Bronchial epithelial cell (primary cell): ENCODE results near the gene AMHR2. TPM values are rescaled to one million over a fixed set of nuclear protein-coding genes. Genes with fewer than 3 reads are reported as not detected.

Experiments
- DNase-seq: peaks from one replicate; pipeline ENCODE4 v3.0.0-alpha.2; 2010; ENCODE audit warnings: low read depth
- FAIRE-seq: peaks from 2 replicates; lab custom pipeline; 2011; peaks lifted over from hg19 to GRCh38; lab: Jason Lieb, UNC
- H3K27me3 ChIP-seq: 2 replicates; pipeline ENCODE4 v1.5.1; 2011; ENCODE audit warnings: low read length; ENCODE audit not compliant: control insufficient read depth, insufficient read depth
- H3K36me3 ChIP-seq: 2 replicates; pipeline ENCODE4 v1.5.1; 2011; ENCODE audit warnings: low read length; ENCODE audit not compliant: control insufficient read depth, insufficient read depth
- H3K4me3 ChIP-seq: 2 replicates; pipeline ENCODE4 v1.5.1; 2011; ENCODE audit warnings: mild to moderate bottlenecking, low read depth, low read length, control low read depth
- CTCF ChIP-seq: IDR thresholded peaks from 2 replicates; pipeline ENCODE4 v1.5.1; 2011; ENCODE audit warnings: mild to moderate bottlenecking, moderate library complexity, low read length, control low read depth, inconsistent platforms; ENCODE audit not compliant: insufficient read depth, severe bottlenecking
- total RNA-seq: library from RNA; depleted of rRNA; stranded (reverse); fragments of >200 nt; gene quantifications from 2 replicates; pipeline ENCODE4 v1.2.1, GENCODE V29; 2014

The AMHR2 gene
- total RNA-seq, 1 donor from 2014 or later = not detected

GRCh38 chr12:53467880-53468279, 44.2 kb downstream of the AMHR2 start:
- Histone ChIP-seq H3K4me3 (no peak overlapping the region), H3K27me3 (no peaks in the 10 kb centered on the region), H3K36me3 (peaks cover 43% of the 10 kb centered on the region)
- no peak for FAIRE-seq
- TF ChIP-seq CTCF = no peak
- DNase-seq = no peak

- no peak for TF ChIP-seq CTCF
- no peak for FAIRE-seq
- peaks cover 40% of the 10 kb centered on the region for H3K36me3 ChIP-seq
- DNase-seq = no peak
- H3K4me3 ChIP-seq = no peak overlapping the region
- no peaks in the 10 kb centered on the region for H3K27me3 ChIP-seq
These were observed 44.6 kb downstream of the AMHR2 start for GRCh38 chr12:53468282-53468681.

GRCh38 chr12:53472056-53472582, 48.5 kb downstream of the AMHR2 start:
- Histone ChIP-seq H3K4me3 (no peak overlapping the region), H3K27me3 (no peaks in the 10 kb centered on the region), H3K36me3 (peaks cover 47% of the 10 kb centered on the region)
- DNase-seq = no peak
- FAIRE-seq = no peak
- no peak for TF ChIP-seq CTCF

- FAIRE-seq = no peak
These were observed 50.4 kb downstream of the AMHR2 start for GRCh38 chr12:53474077-53474476.

GRCh38 chr12:53474819-53475218, 51.2 kb downstream of the AMHR2 start:
- H3K36me3 ChIP-seq = peaks cover 40% of the 10 kb centered on the region
- no peak for DNase-seq

More at GRCh38 chr12:53474077-53474476, 50.4 kb downstream of the AMHR2 start:
- TF ChIP-seq CTCF = no peak
- Histone ChIP-seq H3K27me3 (no peaks in the 10 kb centered on the region), H3K4me3 (no peak overlapping the region), H3K36me3 (peaks cover 43% of the 10 kb centered on the region)
- no peak for DNase-seq

More at GRCh38 chr12:53474819-53475218, 51.2 kb downstream of the AMHR2 start:
- Histone ChIP-seq H3K4me3 (no peak overlapping the region), H3K27me3 (no peaks in the 10 kb centered on the region)
- FAIRE-seq = no peak
- TF ChIP-seq CTCF = no peak
